IMR-90 (cell line): Measurements from ENCODE around the gene C3orf70. TPM values are rescaled to one million over a fixed set of nuclear protein-coding genes. Genes with fewer than 3 reads are reported as not detected.

Experiments used
- ATAC-seq: fragments of 200-7000 bp; cut with Tn5 transposase; 2 replicates; pipeline ENCODE4 v1.9.1; 2020; ENCODE audit warnings: low read depth, mild to moderate bottlenecking, moderate library complexity
- BruUV-seq: library from RNA; stranded (reverse); fragments of 400-500 nt; replicated peaks from 2 replicates; lab custom pipeline; 2021; lab: Mats Ljungman, UMichigan
- CTCF ChIA-PET: fragments of 300-600 bp; formaldehyde crosslinking; extraction: SDS; loops from one replicate; lab custom pipeline; 2021; ENCODE audit warnings: antibody characterized with exemption; lab: Yijun Ruan, JAX
- POLR2A ChIA-PET: fragments of 300-600 bp; sonication (Branson Sonifier 250); formaldehyde crosslinking; loops from one replicate; lab custom pipeline; 2022; ENCODE audit warnings: antibody characterized with exemption; ENCODE audit not compliant: unreplicated experiment; lab: Charles Lee
- DNase-seq: peaks from one replicate; pipeline ENCODE4 v3.0.0; 2013
- H2AFZ ChIP-seq: replicated peaks from 2 replicates; pipeline ENCODE3; 2013; ENCODE audit warnings: low read length, mild to moderate bottlenecking; ENCODE audit not compliant: poor library complexity
- H2AK5ac ChIP-seq: 2 replicates; pipeline ENCODE4 v1.6.1; 2013; ENCODE audit warnings: low read depth, low read length, inconsistent platforms
- H2AK9ac ChIP-seq: replicated peaks from 2 replicates; pipeline ENCODE3; 2013; ENCODE audit warnings: mild to moderate bottlenecking, low read depth, low read length, moderate library complexity; ENCODE audit not compliant: poor library complexity
- H2BK120ac ChIP-seq: 2 replicates; pipeline ENCODE4 v1.6.1; 2013; ENCODE audit warnings: low read depth, low read length, inconsistent platforms
- H2BK15ac ChIP-seq: 3 replicates; pipeline ENCODE4 v1.6.1; 2013; ENCODE audit warnings: low read depth, low read length, inconsistent platforms
- H2BK20ac ChIP-seq: 2 replicates; pipeline ENCODE4 v1.6.1; 2013; ENCODE audit warnings: low read depth, mild to moderate bottlenecking, inconsistent platforms, low read length, moderate library complexity
- H2BK5ac ChIP-seq: 2 replicates; pipeline ENCODE4 v1.6.1; 2013; ENCODE audit warnings: mild to moderate bottlenecking, low read depth, low read length, inconsistent platforms; ENCODE audit not compliant: poor library complexity, severe bottlenecking
- H3K14ac ChIP-seq: replicated peaks from 2 replicates; pipeline ENCODE4 v1.6.1; 2013; ENCODE audit warnings: low read depth, low read length, inconsistent platforms
- H3K18ac ChIP-seq: 2 replicates; pipeline ENCODE4 v1.6.1; 2013; ENCODE audit warnings: low read depth, low read length, control low read depth
- H3K23ac ChIP-seq: 2 replicates; pipeline ENCODE4 v1.6.1; 2013; ENCODE audit warnings: low read depth, low read length, inconsistent platforms
- H3K27ac ChIP-seq: 2 replicates; pipeline ENCODE4 v1.5.1; 2013; ENCODE audit warnings: mild to moderate bottlenecking, control low read depth, low read length; ENCODE audit not compliant: insufficient read depth
- H3K27me3 ChIP-seq: 2 replicates; pipeline ENCODE4 v1.6.1; 2013; ENCODE audit warnings: low read length; ENCODE audit not compliant: control insufficient read depth, insufficient read depth
- H3K36me3 ChIP-seq: 2 replicates; pipeline ENCODE4 v1.6.1; 2013; ENCODE audit warnings: low read length, mixed read lengths; ENCODE audit not compliant: control insufficient read depth, insufficient read depth
- H3K4ac ChIP-seq: 2 replicates; pipeline ENCODE4 v1.6.1; 2013; ENCODE audit warnings: low read depth, low read length, inconsistent platforms
- H3K4me1 ChIP-seq: 2 replicates; pipeline ENCODE4 v1.6.1; 2013; ENCODE audit warnings: low read length, mixed read lengths; ENCODE audit not compliant: control insufficient read depth, insufficient read depth
- H3K4me2 ChIP-seq: 2 replicates; pipeline ENCODE4 v1.6.1; 2013; ENCODE audit warnings: low read depth, mild to moderate bottlenecking, control low read depth, low read length, moderate library complexity
- H3K4me3 ChIP-seq: 2 replicates; pipeline ENCODE4 v1.5.1; 2013; ENCODE audit warnings: low read depth, mild to moderate bottlenecking, control low read depth, low read length, moderate library complexity; ENCODE audit not compliant: insufficient read depth
- H3K56ac ChIP-seq: 2 replicates; pipeline ENCODE4 v1.6.1; 2013; ENCODE audit warnings: low read length, inconsistent platforms; ENCODE audit not compliant: insufficient read depth; ENCODE audit errors: extremely low read depth
- H3K79me1 ChIP-seq, 2 experiments: 2 replicates each; pipeline ENCODE4 v1.6.1; 2013; ENCODE audit warnings: low read length in 2 of 2, inconsistent platforms in 1 of 2, low read depth in 1 of 2
- H3K9ac ChIP-seq: 2 replicates; pipeline ENCODE4 v1.6.1; 2013; ENCODE audit warnings: low read depth, low read length, control low read depth
- H3K9me1 ChIP-seq: 2 replicates; pipeline ENCODE4 v1.6.1; 2013; ENCODE audit warnings: low read length, inconsistent platforms; ENCODE audit not compliant: insufficient read depth
- H3K9me3 ChIP-seq: 2 replicates; pipeline ENCODE4 v1.6.1; 2013; ENCODE audit warnings: low read length; ENCODE audit not compliant: control insufficient read depth, insufficient read depth
- H4K20me1 ChIP-seq: 2 replicates; pipeline ENCODE4 v1.6.1; 2013; ENCODE audit warnings: low read length, inconsistent platforms; ENCODE audit not compliant: insufficient read depth
- H4K5ac ChIP-seq: 2 replicates; pipeline ENCODE4 v1.6.1; 2013; ENCODE audit warnings: mild to moderate bottlenecking, low read depth, low read length, control low read depth
- H4K8ac ChIP-seq, 2 experiments: 2 replicates each; pipeline ENCODE4 v1.6.1; 2013; ENCODE audit warnings: low read depth in 2 of 2, low read length in 2 of 2, control low read depth in 1 of 2, inconsistent platforms in 1 of 2
- H4K91ac ChIP-seq: 2 replicates; pipeline ENCODE4 v1.6.1; 2013; ENCODE audit warnings: low read depth, low read length, inconsistent platforms; ENCODE audit not compliant: insufficient read depth
- CEBPB ChIP-seq: IDR thresholded peaks from 2 replicates; pipeline ENCODE4 v1.6.1; 2012; ENCODE audit warnings: low read depth, low read length, improper control_type of control experiment
- RAD21 ChIP-seq: IDR thresholded peaks from 2 replicates; pipeline ENCODE4 v1.6.1; 2012; ENCODE audit warnings: low read length, improper control_type of control experiment
- RCOR1 ChIP-seq: IDR thresholded peaks from 2 replicates; pipeline ENCODE4 v1.6.1; 2012; ENCODE audit warnings: mild to moderate bottlenecking, low read length, improper control_type of control experiment; ENCODE audit not compliant: insufficient replicate concordance
- WGBS, 2 experiments: methylation state at CpG; one replicate each; pipeline versions ENCODE4 v1.1.5 to v1.1.7; 2013; ENCODE audit warnings: missing lambda C conversion rate in 2 of 2; ENCODE audit not compliant: insufficient read length in 1 of 2; ENCODE audit errors: extremely low coverage in 2 of 2; 5-methylcytosine and 5-hydroxymethylcytosine counted together
- dilution Hi-C: fragments of 300-500 bp; cut with HindIII; formaldehyde crosslinking; loops from one replicate; pipeline ENCODE4 v1.14.3; 2018; ENCODE audit warnings: low sequenced_read_pairs; ENCODE audit not compliant: unreplicated experiment
- in situ Hi-C: fragments of 300-500 bp; cut with MboI; formaldehyde crosslinking; loops from 3 replicates; pipeline ENCODE4 v1.14.3; 2019; ENCODE audit warnings: low sequenced_read_pairs, inconsistent platforms, mixed read lengths
- intact Hi-C: fragments of 100-400 bp; cut with micrococcal nuclease; formaldehyde crosslinking; loops from 2 replicates; pipeline ENCODE4 v1.10.0; 2022
- polyA plus RNA-seq, 3 experiments: library from polyadenylated mRNA; depleted of rRNA; stranded (reverse); fragments of >200 nt; gene quantifications; 2 replicates each; pipeline ENCODE4 v1.2.3, GENCODE V29; 2012; ENCODE audit warnings: low replicate concordance in 1 of 3
- total RNA-seq: library from RNA; depleted of rRNA; stranded (reverse); fragments of >200 nt; gene quantifications from 2 replicates; pipeline ENCODE4 v1.2.3, GENCODE V29; 2012

Gene C3orf70
- total and polyA plus RNA-seq, 2 of the 4 experiments (the other 2 are of a cell fraction), result 0.96 to 1.8 TPM

DNA sequence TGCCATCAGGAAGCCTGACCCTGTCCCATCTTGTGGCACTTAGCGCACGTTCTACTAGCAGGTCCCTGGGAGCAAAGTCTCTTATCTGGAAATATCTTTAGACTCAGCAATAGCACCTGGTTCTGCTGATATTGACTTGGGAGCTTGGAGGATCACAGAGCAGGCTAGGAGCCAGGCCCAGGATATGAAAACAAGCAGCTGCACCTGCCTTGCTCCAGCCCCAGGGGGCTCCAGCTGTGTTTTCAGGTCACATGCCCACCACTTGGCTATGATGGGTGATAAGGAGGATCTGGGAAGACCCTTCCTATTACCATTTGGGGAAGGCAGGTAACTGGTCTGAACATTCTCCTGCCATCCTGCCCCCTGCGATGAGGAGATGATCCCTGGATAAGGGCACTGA is 87.8 kb downstream of the C3orf70 start:
- H2AK5ac ChIP-seq, result no peak overlapping the region
- no peak overlapping the region for H3K27ac ChIP-seq
- no peaks in the 10 kb centered on the region; the same call in 1 of the 2 replicates for H3K27me3 ChIP-seq
- no peak overlapping the region for H2BK5ac ChIP-seq
- no peak overlapping the region for H2BK15ac ChIP-seq
- no peak overlapping the region for H2AFZ ChIP-seq
- H4K91ac ChIP-seq, result no peak overlapping the region
- H2BK120ac ChIP-seq, result no peak overlapping the region
- intact Hi-C loops (no loop called here), in situ Hi-C loops (no loop called here), dilution Hi-C loops (no loop called here)
- TF ChIP-seq RCOR1 (no peak), CEBPB (no peak), RAD21 (no peak)
- H3K79me1 ChIP-seq, result no peaks in the 10 kb centered on the region
- H4K8ac ChIP-seq, result no peak overlapping the region
- WGBS, 2 experiments, result no CpG with 5 or more reads among the region's 3 CpGs
- CTCF ChIA-PET, result no interaction called here
- H3K4me3 ChIP-seq, result no peak overlapping the region
- no peak overlapping the region for H3K18ac ChIP-seq
- no peak overlapping the region for H3K23ac ChIP-seq
- H3K9me1 ChIP-seq, result no peaks in the 10 kb centered on the region
- POLR2A ChIA-PET, result interaction anchor here (0.7 kb wide), 1 partner anchor 24 kb away, joined by 6 read pairs; no protein-coding TSS in a partner anchor
- H3K9me3 ChIP-seq, result no peaks in the 10 kb centered on the region; the same call in 1 of the 2 replicates
- H3K4me1 ChIP-seq, result no peaks in the 10 kb centered on the region
- no peak overlapping the region for H3K56ac ChIP-seq
- no peaks in the 10 kb centered on the region for H4K20me1 ChIP-seq
- H3K14ac ChIP-seq, result no peak overlapping the region
- BruUV-seq, result no TSS peak
- no peak overlapping the region for H3K4ac ChIP-seq
- no peak overlapping the region for H2AK9ac ChIP-seq
- no peak overlapping the region for H2BK20ac ChIP-seq
- no peaks in the 10 kb centered on the region for H3K36me3 ChIP-seq
- H3K9ac ChIP-seq, result no peak overlapping the region
- no peak for DNase-seq
- H3K4me2 ChIP-seq, result no peak overlapping the region
- ATAC-seq, result no peak
- no peak overlapping the region for H4K5ac ChIP-seq
